H1 (cell line): Measurements from ENCODE around the gene MYO9B. TPM values are rescaled to one million over a fixed set of nuclear protein-coding genes. Genes with fewer than 3 reads are reported as not detected.

Experiments
- CTCF ChIA-PET: fragments of 300-600 bp; sonication (Branson Sonifier 250); formaldehyde crosslinking; loops from one replicate; lab custom pipeline; 2021; ENCODE audit not compliant: partially characterized antibody; lab: Charles Lee
- POLR2A ChIA-PET: fragments of 300-600 bp; sonication (Branson Sonifier 250); formaldehyde crosslinking; loops from one replicate; lab custom pipeline; 2021; ENCODE audit warnings: inconsistent platforms; ENCODE audit not compliant: partially characterized antibody; lab: Charles Lee
- DNase-seq, 2 experiments: peaks; one replicate each; pipeline versions ENCODE4 v3.0.0 to v3.0.0-alpha.2; 2010 to 2022; ENCODE audit warnings: low spot score in 2 of 2, low read depth in 1 of 2, mixed read lengths in 1 of 2
- FAIRE-seq: peaks from 2 replicates; lab custom pipeline; 2011; peaks lifted over from hg19 to GRCh38; lab: Jason Lieb, UNC
- H2AFZ ChIP-seq: 2 replicates; pipeline ENCODE4 v1.8.1; 2012; ENCODE audit warnings: low read length, inconsistent platforms
- H2AK5ac ChIP-seq: 2 replicates; pipeline ENCODE4 v1.6.1; 2013; ENCODE audit warnings: low read depth, low read length
- H2BK120ac ChIP-seq: replicated peaks from 2 replicates; pipeline ENCODE3; 2013; ENCODE audit warnings: low read depth, low read length, inconsistent platforms
- H2BK12ac ChIP-seq: 2 replicates; pipeline ENCODE4 v1.6.1; 2013; ENCODE audit warnings: low read depth, low read length
- H2BK15ac ChIP-seq: 2 replicates; pipeline ENCODE4 v1.6.1; 2013; ENCODE audit warnings: low read length
- H2BK20ac ChIP-seq: 2 replicates; pipeline ENCODE4 v1.6.1; 2013; ENCODE audit warnings: low read length
- H2BK5ac ChIP-seq: 2 replicates; pipeline ENCODE4 v1.6.1; 2013; ENCODE audit warnings: low read depth, low read length
- H3K14ac ChIP-seq: 2 replicates; pipeline ENCODE4 v1.6.1; 2013; ENCODE audit warnings: inconsistent platforms; ENCODE audit not compliant: insufficient read length
- H3K18ac ChIP-seq: 2 replicates; pipeline ENCODE4 v1.6.1; 2013; ENCODE audit warnings: low read length; ENCODE audit errors: extremely low read depth
- H3K23ac ChIP-seq: 2 replicates; pipeline ENCODE4 v1.6.1; 2013; ENCODE audit warnings: inconsistent platforms; ENCODE audit not compliant: insufficient read length
- H3K23me2 ChIP-seq: 2 replicates; pipeline ENCODE4 v1.6.1; 2013; ENCODE audit warnings: low read depth, low read length
- H3K27ac ChIP-seq: 2 replicates; pipeline ENCODE4 v1.6.1; 2011; ENCODE audit warnings: low read depth, low read length, inconsistent platforms
- H3K27me3 ChIP-seq, 4 experiments: replicated peaks in 1 of 4; 1 replicate in 1 of 4; 2 replicates in 3 of 4; pipeline versions ENCODE4 v1.6.1 to v1.8.1; 2011 to 2013; ENCODE audit warnings: low read length in 3 of 4, mild to moderate bottlenecking in 3 of 4, inconsistent platforms in 2 of 4, mixed read lengths in 2 of 4, moderate library complexity in 1 of 4; ENCODE audit not compliant: control insufficient read depth in 3 of 4, insufficient read depth in 3 of 4; ENCODE audit errors: extremely low read depth in 1 of 4
- H3K36me3 ChIP-seq, 4 experiments: 2 replicates each; pipeline versions ENCODE4 v1.6.1 to v1.8.1; 2011 to 2013; ENCODE audit warnings: mild to moderate bottlenecking in 4 of 4, low read length in 3 of 4, moderate library complexity in 2 of 4, control low read depth in 1 of 4, inconsistent platforms in 1 of 4; ENCODE audit not compliant: insufficient read depth in 4 of 4, control insufficient read depth in 2 of 4
- H3K4ac ChIP-seq: replicated peaks from 2 replicates; pipeline ENCODE3; 2013; ENCODE audit warnings: low read length, low read depth, mixed read lengths, inconsistent platforms; ENCODE audit not compliant: insufficient read length
- H3K4me1 ChIP-seq, 4 experiments: replicated peaks in 1 of 4; 1 replicate in 1 of 4; 2 replicates in 3 of 4; pipeline versions ENCODE4 v1.6.1 to v1.8.1; 2011 to 2013; ENCODE audit warnings: low read length in 3 of 4, inconsistent platforms in 2 of 4, mixed read lengths in 1 of 4; ENCODE audit not compliant: insufficient read depth in 4 of 4, control insufficient read depth in 3 of 4
- H3K4me2 ChIP-seq, 2 experiments: 2 replicates each; pipeline versions ENCODE4 v1.6.1 to v1.8.1; 2011 to 2013; ENCODE audit warnings: low read depth in 2 of 2, low read length in 2 of 2, control low read depth in 1 of 2, inconsistent platforms in 1 of 2, mild to moderate bottlenecking in 1 of 2; ENCODE audit not compliant: insufficient read depth in 1 of 2
- H3K4me3 ChIP-seq, 4 experiments: fragments of 200-600, 300-600 bp in 1 of 4; sonication (generic), shearing (Covaris generic), sonication (Bioruptor Twin) in 1 of 4; 2 replicates each; pipeline versions ENCODE4 v1.5.1 to v1.8.1; 2011 to 2016; ENCODE audit warnings: low read length in 4 of 4, low read depth in 3 of 4, control low read depth in 2 of 4, inconsistent platforms in 2 of 4, mild to moderate bottlenecking in 2 of 4, mixed read lengths in 1 of 4, moderate library complexity in 1 of 4; ENCODE audit not compliant: insufficient read depth in 2 of 4; ENCODE audit errors: extremely low read depth in 1 of 4
- H3K56ac ChIP-seq: replicated peaks from 2 replicates; pipeline ENCODE3; 2013; ENCODE audit warnings: low read depth, mild to moderate bottlenecking, mixed read lengths, low read length, inconsistent platforms; ENCODE audit not compliant: insufficient read length
- H3K79me1 ChIP-seq: 2 replicates; pipeline ENCODE4 v1.6.1; 2013; ENCODE audit warnings: low read depth, low read length, control low read depth
- H3K79me2 ChIP-seq, 2 experiments: 2 replicates each; pipeline versions ENCODE4 v1.6.1 to v1.8.1; 2012 to 2013; ENCODE audit warnings: low read length in 2 of 2, mild to moderate bottlenecking in 2 of 2, inconsistent platforms in 1 of 2; ENCODE audit not compliant: insufficient read depth in 2 of 2, control insufficient read depth in 1 of 2
- H3K9ac ChIP-seq, 4 experiments: replicated peaks in 1 of 4; 1 replicate in 1 of 4; 2 replicates in 3 of 4; pipeline versions ENCODE4 v1.6.1 to v1.8.1; 2011 to 2013; ENCODE audit warnings: low read depth in 3 of 4, low read length in 3 of 4, control low read depth in 2 of 4, mild to moderate bottlenecking in 2 of 4, moderate library complexity in 2 of 4, inconsistent platforms in 1 of 4; ENCODE audit errors: extremely low read depth in 1 of 4
- H3K9me3 ChIP-seq, 2 experiments: 2 replicates each; pipeline versions ENCODE4 v1.6.1 to v1.8.1; 2012 to 2013; ENCODE audit warnings: mild to moderate bottlenecking in 2 of 2, moderate library complexity in 2 of 2, control low read depth in 1 of 2, inconsistent platforms in 1 of 2, low read depth in 1 of 2, low read length in 1 of 2, mixed read lengths in 1 of 2; ENCODE audit not compliant: insufficient read depth in 2 of 2
- H4K20me1 ChIP-seq, 2 experiments: replicated peaks in 1 of 2; 2 replicates each; pipeline versions ENCODE3 to v1.8.1; 2011 to 2013; ENCODE audit warnings: inconsistent platforms in 2 of 2, low read length in 2 of 2, mild to moderate bottlenecking in 1 of 2; ENCODE audit not compliant: insufficient read depth in 2 of 2, control insufficient read depth in 1 of 2
- H4K5ac ChIP-seq: 2 replicates; pipeline ENCODE4 v1.6.1; 2013; ENCODE audit warnings: low read length, low read depth, mixed read lengths, inconsistent platforms; ENCODE audit not compliant: insufficient read length
- H4K8ac ChIP-seq: 2 replicates; pipeline ENCODE4 v1.8.0; 2013; ENCODE audit warnings: mild to moderate bottlenecking, moderate library complexity, low read length, inconsistent platforms; ENCODE audit not compliant: insufficient read depth; ENCODE audit errors: extremely low read depth
- H4K91ac ChIP-seq: replicated peaks from 2 replicates; pipeline ENCODE3; 2013; ENCODE audit warnings: low read length, mixed read lengths, inconsistent platforms; ENCODE audit not compliant: insufficient read length
- BCL11A ChIP-seq, 2 experiments: IDR thresholded peaks; one replicate each; pipeline ENCODE4 v1.6.1; 2011; ENCODE audit warnings: low read depth in 2 of 2, low read length in 2 of 2, mild to moderate bottlenecking in 2 of 2
- CREB1 ChIP-seq: IDR thresholded peaks from 2 replicates; pipeline ENCODE4 v1.6.1; 2012; ENCODE audit warnings: inconsistent platforms
- EP300 ChIP-seq, 2 experiments: IDR thresholded peaks; 1 replicate in 1 of 2; 2 replicates in 1 of 2; pipeline ENCODE4 v1.6.1; 2011 to 2012; ENCODE audit warnings: low read depth in 2 of 2, low read length in 2 of 2, mild to moderate bottlenecking in 2 of 2, borderline replicate concordance in 1 of 2, inconsistent platforms in 1 of 2, moderate library complexity in 1 of 2
- GTF2F1 ChIP-seq: IDR thresholded peaks from 2 replicates; pipeline ENCODE4 v1.6.1; 2012; ENCODE audit warnings: low read depth, low read length, improper control_type of control experiment, borderline replicate concordance
- HDAC6 ChIP-seq: IDR thresholded peaks from one replicate; pipeline ENCODE4 v1.7.1; 2012; ENCODE audit warnings: low read depth, mild to moderate bottlenecking, inconsistent platforms, low read length, moderate library complexity
- RNF2 ChIP-seq: fragments of 200-900, 300-1000 bp; sonication (generic); IDR thresholded peaks from 2 replicates; pipeline ENCODE4 v1.7.1; 2016; ENCODE audit warnings: borderline replicate concordance, low read depth, mild to moderate bottlenecking, antibody characterized with exemption, low read length; ENCODE audit not compliant: poor library complexity, severe bottlenecking; ENCODE audit errors: missing control alignments
- SP1 ChIP-seq: IDR thresholded peaks from 2 replicates; pipeline ENCODE4 v1.6.1; 2011; ENCODE audit warnings: low read depth, low read length
- ZNF274 ChIP-seq: IDR thresholded peaks from 2 replicates; pipeline ENCODE4 v1.7.0; 2012; ENCODE audit warnings: low read length, borderline replicate concordance; ENCODE audit errors: extremely low read depth
- WGBS, 2 experiments: shearing (Covaris generic) in 1 of 2; methylation state at CpG; one replicate each; pipeline versions ENCODE4 v1.1.6 to v1.1.7; 2013 to 2015; ENCODE audit warnings: low lambda C conversion rate in 2 of 2, mixed read lengths in 2 of 2, inconsistent platforms in 1 of 2, low coverage in 1 of 2, missing lambda C conversion rate in 1 of 2; ENCODE audit not compliant: insufficient replicate concordance in 2 of 2, insufficient coverage in 1 of 2, insufficient read length in 1 of 2; ENCODE audit errors: extremely low coverage in 1 of 2, missing lambda C conversion rate in 1 of 2; 5-methylcytosine and 5-hydroxymethylcytosine counted together
- polyA plus RNA-seq, 7 experiments: library from polyadenylated mRNA; depleted of rRNA in 3 of 7; stranded (reverse) in 5 of 7; unstranded in 2 of 7; fragments of >200 nt in 5 of 7; fragments of 200-250 nt in 2 of 7; gene quantifications; 1 replicate in 5 of 7; 2 replicates in 1 of 7; 4 replicates in 1 of 7; pipeline versions ENCODE4 v1.2.1 to v1.2.3, GENCODE V29; 2011 to 2013; ENCODE audit warnings: missing spikeins in 2 of 7, mixed read lengths in 2 of 7
- total RNA-seq: library from RNA; stranded (reverse); fragmentation: NEBNext Ultra II Directional; extraction: Animal tissue kit (Norgen Biotek cat#: 25700); gene quantifications from 2 replicates; pipeline ENCODE4 v1.2.1, GENCODE V29; 2021
- TF ChIP-seq, protein P1 (sequence below): IDR thresholded peaks from 2 replicates; pipeline ENCODE4 v1.6.1; 2012; ENCODE audit warnings: low read length, inconsistent platforms
- TF ChIP-seq, protein P2 (sequence below): IDR thresholded peaks from 2 replicates; pipeline ENCODE4 v1.6.1; 2011; ENCODE audit warnings: low read depth, mild to moderate bottlenecking, low read length; ENCODE audit not compliant: insufficient read depth

MYO9B gene
- total and polyA plus RNA-seq, 2 of the 8 experiments (the other 6 are each of a cell fraction or from before 2014, with no cell fraction given) = 27.6 to 77.1 TPM

- no peak overlapping the region for H3K56ac ChIP-seq
- no peak overlapping the region for H3K4me3 ChIP-seq
- H3K4me2 ChIP-seq = no peak overlapping the region
- H2AK5ac ChIP-seq = no peak overlapping the region
- H4K20me1 ChIP-seq = peaks cover 3 to 5% of the 10 kb centered on the region in 2 experiments
- no peak overlapping the region for H2BK15ac ChIP-seq
- H4K91ac ChIP-seq = no peak overlapping the region
- no peak overlapping the region for H2BK120ac ChIP-seq
- H3K9ac ChIP-seq = no peak overlapping the region
- H3K18ac ChIP-seq = no peak overlapping the region
- no peak overlapping the region for H2BK20ac ChIP-seq
- H3K79me1 ChIP-seq = no peaks in the 10 kb centered on the region
- no peak overlapping the region for H2BK12ac ChIP-seq
- ChIA-PET CTCF (no interaction called here), POLR2A (no interaction called here)
- H3K23ac ChIP-seq = no peak overlapping the region
- TF ChIP-seq SP1 = no peak
- TF ChIP-seq RNF2 = no peak
- no peak for TF ChIP-seq CREB1
- no peak for TF ChIP-seq EP300 (IDR thresholded peaks at IDR 0.05; ENCODE audit: borderline replicate concordance in 1 of 2, low read depth in 2 of 2, low read length in 2 of 2)
- TF ChIP-seq BCL11A (IDR thresholded peaks at IDR 0.05; ENCODE audit: low read depth in 2 of 2, low read length in 2 of 2) = no peak
- TF ChIP-seq, protein P1, sequence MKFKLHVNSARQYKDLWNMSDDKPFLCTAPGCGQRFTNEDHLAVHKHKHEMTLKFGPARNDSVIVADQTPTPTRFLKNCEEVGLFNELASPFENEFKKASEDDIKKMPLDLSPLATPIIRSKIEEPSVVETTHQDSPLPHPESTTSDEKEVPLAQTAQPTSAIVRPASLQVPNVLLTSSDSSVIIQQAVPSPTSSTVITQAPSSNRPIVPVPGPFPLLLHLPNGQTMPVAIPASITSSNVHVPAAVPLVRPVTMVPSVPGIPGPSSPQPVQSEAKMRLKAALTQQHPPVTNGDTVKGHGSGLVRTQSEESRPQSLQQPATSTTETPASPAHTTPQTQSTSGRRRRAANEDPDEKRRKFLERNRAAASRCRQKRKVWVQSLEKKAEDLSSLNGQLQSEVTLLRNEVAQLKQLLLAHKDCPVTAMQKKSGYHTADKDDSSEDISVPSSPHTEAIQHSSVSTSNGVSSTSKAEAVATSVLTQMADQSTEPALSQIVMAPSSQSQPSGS = no peak
- no peak for TF ChIP-seq ZNF274
- TF ChIP-seq HDAC6 = no peak
- no peak for TF ChIP-seq GTF2F1
- TF ChIP-seq, protein P2, sequence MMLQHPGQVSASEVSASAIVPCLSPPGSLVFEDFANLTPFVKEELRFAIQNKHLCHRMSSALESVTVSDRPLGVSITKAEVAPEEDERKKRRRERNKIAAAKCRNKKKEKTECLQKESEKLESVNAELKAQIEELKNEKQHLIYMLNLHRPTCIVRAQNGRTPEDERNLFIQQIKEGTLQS = no peak
- H2AFZ ChIP-seq = no peak overlapping the region
- no peak overlapping the region for H3K27ac ChIP-seq
- no peak overlapping the region for H4K5ac ChIP-seq
- no peaks in the 10 kb centered on the region for H3K79me2 ChIP-seq
- FAIRE-seq = no peak
- peaks cover 2% of the 10 kb centered on the region; the same call in 1 of the 2 replicates for H3K23me2 ChIP-seq
- H3K14ac ChIP-seq = no peak overlapping the region
- no peaks in the 10 kb centered on the region for H3K4me1 ChIP-seq
- no peaks in the 10 kb centered on the region for H3K9me3 ChIP-seq
- H3K36me3 ChIP-seq = peaks cover 9 to 38% (median 21%) of the 10 kb centered on the region in 4 experiments
- no peak overlapping the region for H2BK5ac ChIP-seq
- H3K27me3 ChIP-seq = no peaks in the 10 kb centered on the region
- 99 to 100% methylated on average over 3 to 6 of the region's 7 CpGs for WGBS, 2 experiments
- H3K4ac ChIP-seq = no peak overlapping the region
- no peak for DNase-seq
- no peak overlapping the region for H4K8ac ChIP-seq
Observed at GRCh38 chr19:17196610-17197009, 121.0 kb downstream of the MYO9B start.
